ENCODE measurements around the gene MAN2C1. TPM values are rescaled to one million over a fixed set of nuclear protein-coding genes. Genes with fewer than 3 reads are reported as not detected.

MAN2C1 gene
- total RNA-seq, 6 experiments from 2014 or later = 45.4 to 120 (median 79.1) TPM

- DNase-seq = no peak
Observed at GRCh38 chr15:75357976-75358673, 10.3 kb downstream of the MAN2C1 start.

DNA sequence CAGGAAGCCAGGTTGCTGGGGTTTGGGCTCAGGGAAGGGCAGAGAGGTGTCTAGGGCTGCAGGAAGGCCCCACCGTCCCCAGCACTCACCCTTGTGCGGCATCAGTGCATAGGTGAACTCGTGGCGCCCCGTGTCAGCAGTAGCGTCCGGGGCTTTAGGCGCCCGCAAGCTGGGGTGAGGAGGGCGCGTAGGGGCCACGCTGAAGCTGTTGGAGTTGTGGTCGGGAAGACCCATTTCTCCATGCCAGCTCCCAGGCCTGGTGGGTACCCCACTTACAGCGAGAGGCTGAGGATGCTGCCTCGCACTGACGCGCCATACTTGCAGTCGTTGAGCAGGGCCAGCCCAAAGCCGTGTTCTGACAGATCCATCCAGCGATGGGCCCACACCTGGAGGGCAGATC, 11.9 kb downstream of the MAN2C1 start:
- Histone ChIP-seq H3K4me1 (peaks cover 0 to 14% (median 7%) of the 10 kb centered on the region in 4 donors), H3K4me3 (no peak overlapping the region), H3K27ac (no peak overlapping the region), H3K36me3 (peaks cover 0 to 37% (median 5%) of the 10 kb centered on the region in 4 donors), H3K27me3 (no peaks in the 10 kb centered on the region), H3K9me3 (no peaks in the 10 kb centered on the region)
- ATAC-seq (no peak), DNase-seq (no peak)
- intact Hi-C loops (cut with DNase I) = no loop called here
- no peak for TF ChIP-seq CTCF (IDR thresholded peaks at IDR 0.05)
- no peak for TF ChIP-seq POLR2A (IDR thresholded peaks at IDR 0.05)
- no CpG with 5 or more reads among the region's 20 CpGs for WGBS (ENCODE audit: insufficient coverage, low coverage, low lambda C conversion rate, missing lambda C conversion rate)

More at GRCh38 chr15:75357976-75358673, 10.3 kb downstream of the MAN2C1 start:
- H3K27me3 ChIP-seq = no peaks in the 10 kb centered on the region
- H3K9me3 ChIP-seq = no peaks in the 10 kb centered on the region
- intact Hi-C loops (cut with DNase I) = no loop called here
- no peak overlapping the region for H3K4me3 ChIP-seq
- 90% methylated on average over 10 of the region's 17 CpGs for WGBS (ENCODE audit: insufficient coverage, low coverage, low lambda C conversion rate, missing lambda C conversion rate)
- H3K4me1 ChIP-seq = peaks cover 0 to 14% (median 7%) of the 10 kb centered on the region in 4 donors
- peaks cover 0 to 41% (median 10%) of the 10 kb centered on the region in 4 donors for H3K36me3 ChIP-seq
- no peak for TF ChIP-seq CTCF (IDR thresholded peaks at IDR 0.05)
- TF ChIP-seq POLR2A (IDR thresholded peaks at IDR 0.05) = no peak
- H3K27ac ChIP-seq = no peak overlapping the region
- no peak for ATAC-seq

- Histone ChIP-seq H3K4me3 (no peak overlapping the region), H3K36me3 (peaks cover 0 to 32% (median 4%) of the 10 kb centered on the region in 4 donors), H3K27ac (no peak overlapping the region), H3K4me1 (peaks cover 0 to 14% (median 7%) of the 10 kb centered on the region in 4 donors), H3K9me3 (no peaks in the 10 kb centered on the region), H3K27me3 (no peaks in the 10 kb centered on the region)
- no peak for TF ChIP-seq CTCF (IDR thresholded peaks at IDR 0.05)
- no peak for TF ChIP-seq POLR2A (IDR thresholded peaks at IDR 0.05)
- 80% methylated on average over 1 of the region's 28 CpGs for WGBS (ENCODE audit: insufficient coverage, low coverage, low lambda C conversion rate, missing lambda C conversion rate)
- intact Hi-C loops (cut with DNase I) = no loop called here
- ATAC-seq = no peak
- DNase-seq = no peak
Observed at GRCh38 chr15:75356006-75356405, 12.4 kb downstream of the MAN2C1 start.

DNA sequence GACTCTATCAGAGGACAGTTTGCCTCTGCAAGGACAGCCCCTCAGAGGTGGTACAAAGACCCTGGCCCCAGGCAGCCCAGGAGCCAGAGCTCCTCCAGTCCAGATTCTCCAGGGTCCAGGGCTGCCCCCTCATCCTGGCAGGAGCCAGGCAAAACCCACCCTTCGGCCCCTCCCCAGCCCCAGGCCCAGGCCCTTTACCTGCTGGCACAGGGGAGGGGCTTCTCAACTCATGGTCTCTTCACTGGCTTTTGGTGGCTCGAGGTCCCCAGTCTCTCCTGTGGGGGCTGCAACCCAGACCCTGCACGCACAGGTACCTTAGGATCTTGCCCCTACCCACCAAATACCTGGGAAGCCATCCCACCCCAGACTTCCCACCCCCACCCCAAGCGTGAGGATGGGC, 13.0 kb downstream of the MAN2C1 start:
- H3K36me3 ChIP-seq = peaks cover 0 to 31% (median 4%) of the 10 kb centered on the region in 4 donors
- intact Hi-C loops (cut with DNase I) = no loop called here
- 100% methylated on average over 1 of the region's 4 CpGs for WGBS (ENCODE audit: insufficient coverage, low coverage, low lambda C conversion rate, missing lambda C conversion rate)

More for the DNA sequence above, 13.0 kb downstream of the MAN2C1 start:
- Histone ChIP-seq H3K27ac (no peak overlapping the region), H3K9me3 (no peaks in the 10 kb centered on the region), H3K4me3 (no peak overlapping the region), H3K4me1 (peaks cover 0 to 14% (median 7%) of the 10 kb centered on the region in 4 donors), H3K27me3 (no peaks in the 10 kb centered on the region)
- ATAC-seq (no peak), DNase-seq (no peak)
- TF ChIP-seq POLR2A (IDR thresholded peaks at IDR 0.05) = no peak
- no peak for TF ChIP-seq CTCF (IDR thresholded peaks at IDR 0.05)
